Common myeloid progenitor, CD34-positive (primary cell): Measurements from ENCODE around the gene FAM168A.
"Not testable (repeated sequence)": the region's sequence is repeated elsewhere in the genome, so short reads cannot be mapped to it uniquely, and the experiment has no call there.

Experiments
- CTCF ChIA-PET: fragments of 350-600 bp; sonication (Branson Sonifier 250); formaldehyde crosslinking; loops from one replicate; lab custom pipeline; 2021; ENCODE audit warnings: antibody characterized with exemption; lab: Charles Lee
- POLR2A ChIA-PET: fragments of 350-600 bp; sonication (Branson Sonifier 250); formaldehyde crosslinking; loops from one replicate; lab custom pipeline; 2021; ENCODE audit warnings: antibody characterized with exemption; lab: Charles Lee
- DNase-seq, 3 donors: peaks; one replicate each; pipeline versions ENCODE4 v3.0.0 to v3.0.0-alpha.2; 2013
- H3K27ac ChIP-seq, 2 experiments: 1 replicate in 1 of 2; 2 replicates in 1 of 2; pipeline ENCODE4 v1.7.0; 2013; ENCODE audit warnings: inconsistent platforms in 2 of 2, low read length in 2 of 2, mild to moderate bottlenecking in 2 of 2, low read depth in 1 of 2, moderate library complexity in 1 of 2; ENCODE audit not compliant: severe bottlenecking in 2 of 2, insufficient read depth in 1 of 2, poor library complexity in 1 of 2
- H3K27me3 ChIP-seq, 5 experiments: replicated peaks in 2 of 5; 1 replicate in 3 of 5; 2 replicates in 2 of 5; pipeline versions ENCODE4 v1.6.1 to v1.7.0; 2013; ENCODE audit warnings: low read length in 4 of 5, mild to moderate bottlenecking in 2 of 5, moderate library complexity in 2 of 5, inconsistent platforms in 1 of 5; ENCODE audit not compliant: insufficient read depth in 5 of 5, control insufficient read depth in 4 of 5
- H3K36me3 ChIP-seq, 4 experiments: 1 replicate in 2 of 4; 2 replicates in 2 of 4; pipeline versions ENCODE4 v1.6.1 to v1.7.0; 2013; ENCODE audit warnings: low read length in 3 of 4, control low read depth in 1 of 4, mild to moderate bottlenecking in 1 of 4; ENCODE audit not compliant: control insufficient read depth in 4 of 4, insufficient read depth in 4 of 4
- H3K4me1 ChIP-seq, 4 experiments: 1 replicate in 3 of 4; 2 replicates in 1 of 4; pipeline versions ENCODE4 v1.6.1 to v1.7.1; 2013; ENCODE audit warnings: low read length in 3 of 4, mild to moderate bottlenecking in 3 of 4, control low read depth in 1 of 4, inconsistent platforms in 1 of 4, moderate library complexity in 1 of 4; ENCODE audit not compliant: control insufficient read depth in 4 of 4, insufficient read depth in 4 of 4; ENCODE audit errors: control extremely low read depth in 1 of 4
- H3K4me3 ChIP-seq, 7 experiments: 1 replicate in 4 of 7; 2 replicates in 3 of 7; pipeline versions ENCODE4 v1.5.1 to v1.7.0; 2013; ENCODE audit warnings: mild to moderate bottlenecking in 7 of 7, low read length in 6 of 7, moderate library complexity in 6 of 7, inconsistent platforms in 2 of 7, low read depth in 2 of 7, control low read depth in 1 of 7; ENCODE audit not compliant: insufficient read depth in 4 of 7, control insufficient read depth in 1 of 7; ENCODE audit errors: extremely low read depth in 1 of 7
- H3K9me3 ChIP-seq, 5 experiments: 1 replicate in 4 of 5; 2 replicates in 1 of 5; pipeline versions ENCODE4 v1.6.1 to v1.7.1; 2013; ENCODE audit warnings: low read length in 4 of 5, mild to moderate bottlenecking in 2 of 5, inconsistent platforms in 1 of 5, low read depth in 1 of 5, moderate library complexity in 1 of 5; ENCODE audit not compliant: control insufficient read depth in 4 of 5, insufficient read depth in 2 of 5; ENCODE audit errors: control extremely low read depth in 1 of 5
- WGBS: methylation state at CpG from one replicate; pipeline ENCODE4 v1.1.5; 2013; ENCODE audit not compliant: insufficient coverage; 5-methylcytosine and 5-hydroxymethylcytosine counted together

The FAM168A gene

DNA sequence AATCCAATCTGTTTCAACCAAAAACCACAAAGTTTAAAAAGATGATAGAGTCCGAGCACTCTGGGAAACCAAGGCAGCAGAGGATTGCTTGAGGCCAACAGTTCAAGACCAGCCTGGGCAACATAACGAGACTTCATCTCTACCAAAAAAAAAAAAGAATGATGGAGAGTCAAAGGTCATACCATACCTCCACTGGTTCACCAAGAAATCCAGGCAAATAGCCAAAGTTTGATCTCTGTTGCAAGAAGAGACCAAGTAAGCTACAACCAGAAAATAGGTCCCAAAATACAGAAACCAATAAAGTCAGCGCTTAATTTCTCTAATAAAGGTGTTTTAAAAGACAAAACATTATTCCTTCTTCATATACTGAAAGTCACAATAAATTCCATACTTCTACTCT lies 13.1 kb downstream of the FAM168A start:
- Histone ChIP-seq H3K36me3 (no peaks in the 10 kb centered on the region), H3K9me3 (no peaks in the 10 kb centered on the region), H3K4me1 (no peaks in the 10 kb centered on the region), H3K4me3 (no peak overlapping the region), H3K27ac (no peak overlapping the region), H3K27me3 (no peaks in the 10 kb centered on the region)
- 100% methylated on average over 2 of the region's 3 CpGs for WGBS
- CTCF ChIA-PET, result no interaction called here
- no peak for DNase-seq
- POLR2A ChIA-PET, result interaction anchor here (0.7 kb wide), 1 partner anchor 13 kb away, joined by 3 read pairs; the partner anchor contains the start of gene FAM168A

DNA sequence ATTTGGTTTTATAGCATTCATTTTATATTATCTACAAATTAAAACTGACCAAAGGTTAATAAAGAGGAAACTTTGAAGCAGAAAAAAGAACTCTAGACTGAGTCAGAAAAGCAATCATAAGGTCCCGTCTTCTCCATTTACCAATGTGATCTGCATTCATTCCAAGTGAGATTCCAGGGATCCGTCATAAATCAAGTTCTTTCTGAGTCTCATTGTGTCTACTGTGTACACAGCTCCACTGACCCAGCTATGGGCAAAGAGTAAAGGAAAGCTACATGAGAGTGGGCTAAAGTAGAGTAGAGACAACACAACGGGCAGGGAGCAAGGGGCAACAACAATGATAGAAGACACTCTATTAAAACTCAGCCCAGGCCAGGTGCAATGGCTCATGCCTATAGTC lies 15.3 kb downstream of the FAM168A start:
- WGBS, result 100% methylated on average over 2 of the region's 3 CpGs
- Histone ChIP-seq H3K36me3 (peaks cover 3 to 7% (median 5%) of the 10 kb centered on the region in 4 experiments), H3K9me3 (no peaks in the 10 kb centered on the region), H3K27me3 (no peaks in the 10 kb centered on the region), H3K4me1 (no peaks in the 10 kb centered on the region), H3K27ac (no peak overlapping the region), H3K4me3 (no peak overlapping the region)
- CTCF ChIA-PET, result no interaction called here
- DNase-seq, result no peak
- POLR2A ChIA-PET, result no interaction called here

DNA sequence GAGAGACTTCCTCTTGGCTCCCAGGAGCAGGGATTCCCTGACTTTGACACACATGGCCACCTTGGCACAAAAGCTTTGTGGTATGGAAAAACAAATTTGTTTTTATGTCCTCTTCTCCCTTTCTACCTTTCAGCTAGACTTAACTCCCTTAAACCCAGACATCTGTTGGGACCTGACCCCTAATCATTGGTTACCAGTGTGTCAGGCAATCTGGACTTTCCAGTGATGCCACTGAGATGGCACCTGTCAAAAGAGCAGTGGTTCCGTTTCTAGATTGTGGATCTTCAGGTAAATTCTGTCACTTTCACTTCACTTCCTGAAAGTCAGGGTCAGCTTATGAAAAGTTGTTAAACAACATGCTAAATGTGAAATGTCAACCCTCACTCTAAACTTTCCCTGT lies 17.2 kb downstream of the FAM168A start:
- H3K4me3 ChIP-seq, DNase-seq, H3K9me3 ChIP-seq, H3K36me3 ChIP-seq, H3K4me1 ChIP-seq, H3K27me3 ChIP-seq, H3K27ac ChIP-seq: not testable (repeated sequence)
- ChIA-PET CTCF (interaction anchor here (0.6 to 1.5 kb wide), 7 partner anchors 11 to 206 kb away, joined by 3 to 4 read pairs (median 3); no protein-coding TSS in a partner anchor), POLR2A (interaction anchor here (0.7 to 0.8 kb wide), 2 partner anchors 13 kb away, joined by 3 to 5 read pairs; no protein-coding TSS in a partner anchor)
- WGBS, result no CpG with 5 or more reads among the region's 1 CpG

DNA sequence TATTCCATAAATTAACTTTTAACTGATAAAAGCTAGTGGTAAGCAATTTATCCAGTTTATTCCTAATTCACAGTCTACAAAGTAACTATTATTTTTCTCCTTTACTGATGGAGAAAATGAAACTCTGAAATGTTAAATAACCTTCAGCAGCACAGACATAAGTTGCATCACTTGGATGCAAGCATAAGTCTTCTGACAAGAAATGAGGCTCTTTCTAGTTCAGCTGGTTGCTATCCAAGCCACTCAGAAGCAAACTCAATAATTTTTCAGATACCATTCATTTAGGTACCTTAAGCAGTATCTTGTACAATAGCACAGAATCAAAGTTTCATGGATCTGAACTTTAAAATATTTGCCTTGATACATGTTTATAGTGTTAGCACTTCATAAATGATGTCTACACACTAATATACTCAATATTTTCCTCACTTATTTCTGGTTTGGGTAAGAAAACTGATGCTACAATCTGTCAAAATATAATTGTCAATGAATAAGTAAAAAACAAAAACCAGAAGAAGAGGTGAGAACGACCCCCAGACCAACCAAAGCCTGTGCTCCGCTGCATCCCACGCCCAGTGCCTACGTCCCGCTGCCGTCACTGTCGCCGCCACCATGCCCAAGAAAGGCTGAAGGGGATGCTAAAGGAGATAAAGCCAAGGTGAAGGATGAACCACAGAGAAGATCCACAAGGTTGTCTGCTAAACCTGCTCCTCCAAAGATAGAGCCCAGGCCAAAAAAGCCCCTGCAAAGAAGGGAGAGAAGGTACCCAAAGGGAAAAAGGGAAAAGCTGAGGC lies 18.1 kb downstream of the FAM168A start:
- no peak for DNase-seq
- Histone ChIP-seq H3K27ac (no peak overlapping the region), H3K4me3 (no peak overlapping the region), H3K9me3 (no peaks in the 10 kb centered on the region), H3K36me3 (peaks cover 3 to 9% (median 5%) of the 10 kb centered on the region in 4 experiments), H3K4me1 (no peaks in the 10 kb centered on the region), H3K27me3 (no peaks in the 10 kb centered on the region)
- POLR2A ChIA-PET, result no interaction called here
- CTCF ChIA-PET, result interaction anchor here (0.7 to 1.3 kb wide), 4 partner anchors 11 to 152 kb away, joined by 3 read pairs; no protein-coding TSS in a partner anchor
- 94% methylated on average over 8 of the region's 8 CpGs for WGBS

DNA sequence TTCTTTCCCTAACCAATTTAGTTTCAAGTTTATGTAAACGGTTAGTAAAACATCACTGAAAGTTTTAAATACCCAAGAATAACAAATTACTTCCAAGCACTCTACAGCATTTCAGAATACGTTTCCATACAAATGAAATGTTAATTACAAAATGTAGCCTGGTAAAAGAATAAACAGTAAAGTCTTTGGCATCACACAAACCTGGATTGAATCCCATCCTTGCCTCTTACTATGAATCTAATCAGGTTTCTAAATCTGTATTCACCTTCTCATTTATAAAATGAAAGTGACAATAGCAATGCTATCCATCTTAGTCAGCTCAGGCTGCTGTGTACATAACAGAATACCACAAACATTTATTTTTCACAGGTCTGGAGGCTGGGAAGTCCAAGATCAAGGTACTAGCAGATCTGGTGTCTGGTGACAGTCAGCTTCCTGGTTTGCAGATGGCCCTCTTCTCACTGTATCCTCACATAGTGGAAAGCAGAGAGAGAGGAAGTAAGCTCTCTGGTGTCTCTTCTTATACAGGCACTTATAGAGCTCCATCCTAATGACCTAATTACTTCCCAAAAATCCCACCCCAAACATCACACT lies 19.2 kb downstream of the FAM168A start:
- H3K4me3 ChIP-seq, result no peak overlapping the region
- WGBS, result no CpG with 5 or more reads among the region's 2 CpGs
- DNase-seq, result no peak
- H3K9me3 ChIP-seq, result no peaks in the 10 kb centered on the region
- POLR2A ChIA-PET, result no interaction called here
- CTCF ChIA-PET, result no interaction called here
- no peak overlapping the region for H3K27ac ChIP-seq
- peaks cover 3 to 9% (median 5%) of the 10 kb centered on the region in 4 experiments for H3K36me3 ChIP-seq
- no peaks in the 10 kb centered on the region for H3K27me3 ChIP-seq
- H3K4me1 ChIP-seq, result no peaks in the 10 kb centered on the region

DNA sequence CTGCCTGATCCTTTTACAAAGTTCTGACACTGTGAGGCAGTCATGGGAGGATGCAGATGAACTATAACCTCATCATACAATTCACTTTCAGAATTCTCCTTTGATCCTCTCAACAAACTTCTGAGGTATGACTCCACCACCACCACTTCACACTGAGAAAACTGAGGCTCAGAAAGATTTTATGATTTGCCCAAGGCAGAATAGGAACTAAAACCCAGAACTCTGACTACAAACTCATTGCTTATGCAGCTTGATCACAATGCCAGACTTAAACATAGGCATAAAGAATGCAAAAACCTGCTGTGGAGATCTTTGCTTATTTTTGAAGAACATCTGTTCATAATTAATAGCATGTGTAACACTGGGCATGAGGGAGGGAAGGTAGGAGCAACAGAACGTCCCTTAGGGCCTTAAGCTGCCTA lies 20.4 kb downstream of the FAM168A start:
- WGBS, result 88% methylated on average over 1 of the region's 1 CpG
- POLR2A ChIA-PET, result interaction anchor here (0.6 kb wide), 1 partner anchor 262 kb away, joined by 4 read pairs; no protein-coding TSS in a partner anchor

DNA sequence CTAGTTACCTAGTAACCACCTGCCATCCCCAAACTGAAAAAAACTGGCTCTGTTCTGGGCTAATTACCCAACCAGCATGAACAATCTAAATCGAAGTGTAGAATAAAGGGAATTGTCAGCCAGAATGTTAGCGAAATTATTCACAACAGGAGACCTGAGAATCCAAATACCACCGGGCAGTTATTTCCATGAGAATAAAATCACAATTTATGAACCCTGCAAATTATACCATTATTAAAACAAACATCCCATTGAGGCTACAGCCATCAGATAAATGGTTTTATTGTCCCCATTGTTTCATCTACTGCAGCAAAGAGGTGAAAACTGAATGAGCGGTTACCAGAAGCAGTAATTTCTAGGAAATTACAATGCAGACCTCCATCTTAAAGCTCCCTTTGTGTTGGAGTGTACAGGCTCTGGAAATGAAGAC lies 21.7 kb downstream of the FAM168A start:
- no peak for DNase-seq
- 100% methylated on average over 3 of the region's 4 CpGs for WGBS

More for the DNA sequence above, 20.4 kb downstream of the FAM168A start:
- no peak overlapping the region for H3K27ac ChIP-seq
- CTCF ChIA-PET, result interaction anchor here (0.6 kb wide), 1 partner anchor 37 kb away, joined by 3 read pairs; no protein-coding TSS in a partner anchor
- H3K9me3 ChIP-seq, result no peaks in the 10 kb centered on the region
- H3K36me3 ChIP-seq, result peaks cover 3 to 9% (median 5%) of the 10 kb centered on the region in 4 experiments
- H3K4me3 ChIP-seq, result no peak overlapping the region
- DNase-seq, result no peak
- no peaks in the 10 kb centered on the region for H3K4me1 ChIP-seq
- no peaks in the 10 kb centered on the region for H3K27me3 ChIP-seq

More for the DNA sequence above, 21.7 kb downstream of the FAM168A start:
- ChIA-PET CTCF (interaction anchor here (1.1 kb wide), 1 partner anchor 50 kb away, joined by 3 read pairs; no protein-coding TSS in a partner anchor), POLR2A (no interaction called here)
- H3K27ac ChIP-seq, result no peak overlapping the region
- peaks cover 3 to 9% (median 5%) of the 10 kb centered on the region in 4 experiments for H3K36me3 ChIP-seq
- no peaks in the 10 kb centered on the region for H3K9me3 ChIP-seq
- no peaks in the 10 kb centered on the region for H3K27me3 ChIP-seq
- H3K4me1 ChIP-seq, result no peaks in the 10 kb centered on the region
- H3K4me3 ChIP-seq, result no peak overlapping the region
